ENCODE measurements around the gene TASP1.

DNA sequence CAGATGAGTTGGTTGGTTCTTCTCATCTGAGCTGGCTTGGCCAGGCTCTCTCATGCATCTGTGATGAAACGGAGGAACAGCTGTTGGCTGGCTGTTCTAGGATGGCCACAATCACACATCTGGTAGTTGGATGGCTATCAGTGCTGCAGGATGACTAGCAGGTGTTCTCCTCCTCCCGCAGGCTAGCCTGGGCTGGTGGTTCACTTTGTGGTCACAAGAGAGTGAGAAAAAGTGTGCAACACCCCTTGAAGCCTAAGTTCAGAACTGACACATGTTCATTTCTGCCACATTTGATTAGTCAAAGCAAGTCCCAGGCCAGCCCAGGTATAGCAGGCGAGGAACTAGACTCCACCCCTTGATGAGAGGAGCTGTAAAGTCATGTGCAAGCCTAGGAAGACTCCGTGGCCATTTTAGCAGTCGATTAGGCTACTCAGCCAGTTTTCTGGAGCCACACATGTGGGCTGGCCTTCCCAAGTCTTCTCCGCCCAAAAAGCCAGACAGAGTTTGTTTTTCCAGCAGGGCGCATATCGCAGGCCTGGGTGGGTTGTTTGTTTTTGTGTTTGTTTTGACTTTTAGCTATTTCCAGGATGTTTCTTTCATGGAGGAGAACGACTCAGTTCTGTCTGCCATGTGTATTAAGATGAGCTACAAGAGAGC is 296.9 kb downstream of the TASP1 start:
- TF ChIP-seq, protein P1, sequence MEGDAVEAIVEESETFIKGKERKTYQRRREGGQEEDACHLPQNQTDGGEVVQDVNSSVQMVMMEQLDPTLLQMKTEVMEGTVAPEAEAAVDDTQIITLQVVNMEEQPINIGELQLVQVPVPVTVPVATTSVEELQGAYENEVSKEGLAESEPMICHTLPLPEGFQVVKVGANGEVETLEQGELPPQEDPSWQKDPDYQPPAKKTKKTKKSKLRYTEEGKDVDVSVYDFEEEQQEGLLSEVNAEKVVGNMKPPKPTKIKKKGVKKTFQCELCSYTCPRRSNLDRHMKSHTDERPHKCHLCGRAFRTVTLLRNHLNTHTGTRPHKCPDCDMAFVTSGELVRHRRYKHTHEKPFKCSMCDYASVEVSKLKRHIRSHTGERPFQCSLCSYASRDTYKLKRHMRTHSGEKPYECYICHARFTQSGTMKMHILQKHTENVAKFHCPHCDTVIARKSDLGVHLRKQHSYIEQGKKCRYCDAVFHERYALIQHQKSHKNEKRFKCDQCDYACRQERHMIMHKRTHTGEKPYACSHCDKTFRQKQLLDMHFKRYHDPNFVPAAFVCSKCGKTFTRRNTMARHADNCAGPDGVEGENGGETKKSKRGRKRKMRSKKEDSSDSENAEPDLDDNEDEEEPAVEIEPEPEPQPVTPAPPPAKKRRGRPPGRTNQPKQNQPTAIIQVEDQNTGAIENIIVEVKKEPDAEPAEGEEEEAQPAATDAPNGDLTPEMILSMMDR (IDR thresholded peaks at IDR 0.05; ENCODE audit: insufficient read depth, low read depth, low read length), result no peak
- no peak for TF ChIP-seq EZH2 (IDR thresholded peaks at IDR 0.05; ENCODE audit: insufficient read depth, low read length)
